Measurements from ENCODE around the gene ZNF10.

Gene ZNF10

GRCh38 chr12:133202493-133203343 lies 72.3 kb downstream of the ZNF10 start:
- DNase-seq = no peak

- DNase-seq = no peak
These were observed 73.2 kb downstream of the ZNF10 start for GRCh38 chr12:133203344-133204263.

GRCh38 chr12:133204264-133204603 lies 73.8 kb downstream of the ZNF10 start:
- DNase-seq = no peak

DNA sequence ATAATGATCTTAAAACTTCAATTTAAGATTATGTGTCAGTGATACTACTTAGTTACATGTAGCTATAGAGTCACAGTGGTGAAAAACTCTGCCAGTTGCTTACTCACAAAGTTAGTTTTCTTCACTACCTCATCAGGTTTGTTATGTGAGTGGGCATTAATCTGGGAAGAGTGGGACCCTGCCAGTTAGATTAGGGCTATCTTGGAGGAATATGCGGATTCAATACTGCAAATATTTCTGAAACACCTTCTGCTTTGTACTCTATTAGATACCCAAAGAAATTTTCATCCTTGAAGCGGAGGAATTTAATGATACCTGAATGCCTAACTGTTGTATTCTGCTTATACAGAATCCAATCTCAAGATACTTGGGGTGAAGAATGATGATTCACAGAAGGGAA lies 76.0 kb downstream of the ZNF10 start:
- DNase-seq = no peak
